ENCODE results near the gene OCIAD1.
"Not testable (repeated sequence)": the region's sequence is repeated elsewhere in the genome, so short reads cannot be mapped to it uniquely, and the experiment has no call there.

The OCIAD1 gene

DNA sequence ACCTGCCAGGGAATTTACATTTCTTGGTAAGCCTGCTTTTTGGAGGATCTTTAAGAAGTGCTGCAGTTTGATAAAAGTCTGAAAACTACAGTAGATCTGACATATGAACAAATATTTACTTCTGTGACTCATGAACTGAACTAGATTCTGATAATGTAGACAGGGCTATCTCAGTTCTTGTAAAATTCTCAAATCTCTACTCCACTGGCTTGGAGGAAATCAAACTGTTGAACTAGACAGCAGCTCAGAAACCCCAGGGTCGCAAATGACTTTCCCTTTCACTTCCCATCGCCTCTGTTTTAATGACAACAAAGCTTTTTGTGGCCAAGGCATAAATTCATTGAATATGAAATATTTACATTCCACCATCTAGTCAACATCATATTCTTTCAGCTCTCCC, 15.4 kb upstream of the OCIAD1 start:
- no peak for DNase-seq (ENCODE audit: low read depth, low spot score)
- no peak overlapping the region for H3K4me3 ChIP-seq (ENCODE audit: low read length)

DNA sequence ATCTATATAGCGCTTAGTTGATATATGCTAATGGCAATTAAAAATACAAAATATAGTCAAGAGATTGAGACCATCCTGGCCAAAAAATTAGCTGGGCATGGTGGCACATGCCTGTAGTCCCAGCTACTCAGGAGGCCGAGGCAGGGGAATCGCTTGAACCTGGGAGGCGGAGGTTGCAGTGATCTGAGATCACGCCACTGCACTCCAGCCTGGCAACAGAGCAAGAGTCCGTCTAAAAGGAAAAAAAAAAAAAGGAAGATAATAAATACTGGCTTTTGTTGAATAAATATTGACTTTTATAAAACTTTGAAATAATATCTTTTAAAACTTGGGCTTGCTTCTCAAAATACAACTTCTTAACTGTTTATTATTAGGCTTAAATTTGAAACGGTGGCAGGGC, 14.6 kb upstream of the OCIAD1 start:
- H3K4me3 ChIP-seq (ENCODE audit: low read length); DNase-seq (ENCODE audit: low read depth, low spot score): not testable (repeated sequence)

DNA sequence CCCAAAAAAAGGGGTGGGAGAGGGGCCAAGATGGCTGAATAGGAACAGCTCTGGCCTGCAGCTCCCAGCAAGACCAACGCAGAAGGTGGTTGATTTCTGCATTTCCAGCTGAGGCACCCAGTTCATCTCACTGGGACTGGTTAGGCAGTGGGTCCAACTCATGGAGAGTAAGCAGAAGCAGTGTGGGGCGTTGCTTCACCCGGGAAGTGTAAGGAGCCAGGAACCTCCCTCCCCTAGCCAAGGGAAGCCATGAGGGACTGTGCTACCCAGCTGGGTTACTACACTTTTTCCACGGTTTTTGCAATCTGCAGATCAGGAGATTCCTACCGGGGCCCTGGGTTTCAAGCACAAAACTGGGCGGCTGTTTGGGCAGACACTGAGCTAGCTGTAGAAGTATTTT, 13.9 kb upstream of the OCIAD1 start:
- no peak overlapping the region for H3K4me3 ChIP-seq (ENCODE audit: low read length)
- DNase-seq (ENCODE audit: low read depth, low spot score): no peak

DNA sequence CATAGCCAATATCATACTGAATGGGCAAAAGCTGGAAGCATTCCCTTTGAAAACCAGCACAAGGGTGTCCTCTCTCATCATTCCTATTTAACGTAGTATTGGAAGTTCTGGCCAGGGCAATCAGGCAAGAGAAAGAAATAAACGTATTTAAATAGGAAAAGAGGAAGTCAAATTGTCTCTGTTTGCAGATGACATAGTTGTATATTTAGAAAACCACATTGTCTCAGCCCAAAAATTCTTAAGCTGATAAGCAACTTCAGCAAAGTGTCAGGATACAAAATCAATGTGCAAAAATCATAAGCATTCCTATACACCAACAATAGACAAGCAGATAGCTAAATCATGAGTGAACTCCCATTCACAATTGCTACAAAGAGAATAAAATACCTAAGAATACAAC, 9.5 kb upstream of the OCIAD1 start:
- DNase-seq (ENCODE audit: low read depth, low spot score); H3K4me3 ChIP-seq (ENCODE audit: low read length): not testable (repeated sequence)

DNA sequence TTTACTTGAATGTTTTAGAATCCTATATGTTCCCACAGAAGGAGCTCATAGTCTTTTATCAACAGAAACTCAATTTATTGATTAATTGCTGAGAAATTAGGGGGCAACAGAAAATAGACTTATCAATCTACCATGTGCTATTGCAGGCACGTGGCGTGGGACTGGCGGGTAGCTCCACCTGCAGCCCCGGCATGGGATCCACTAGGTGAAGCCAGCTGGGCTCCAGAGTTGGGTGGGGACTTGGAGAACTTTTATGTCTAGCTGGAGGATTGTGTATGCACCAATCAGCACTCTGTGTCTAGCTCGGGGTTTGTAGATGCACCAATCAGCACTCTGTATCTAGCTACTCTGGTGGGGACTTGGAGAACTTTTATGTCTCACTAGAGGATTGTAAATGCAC, 3.3 kb upstream of the OCIAD1 start:
- DNase-seq (ENCODE audit: low read depth, low spot score): no peak
- H3K4me3 ChIP-seq (ENCODE audit: low read length): no peak overlapping the region

DNA sequence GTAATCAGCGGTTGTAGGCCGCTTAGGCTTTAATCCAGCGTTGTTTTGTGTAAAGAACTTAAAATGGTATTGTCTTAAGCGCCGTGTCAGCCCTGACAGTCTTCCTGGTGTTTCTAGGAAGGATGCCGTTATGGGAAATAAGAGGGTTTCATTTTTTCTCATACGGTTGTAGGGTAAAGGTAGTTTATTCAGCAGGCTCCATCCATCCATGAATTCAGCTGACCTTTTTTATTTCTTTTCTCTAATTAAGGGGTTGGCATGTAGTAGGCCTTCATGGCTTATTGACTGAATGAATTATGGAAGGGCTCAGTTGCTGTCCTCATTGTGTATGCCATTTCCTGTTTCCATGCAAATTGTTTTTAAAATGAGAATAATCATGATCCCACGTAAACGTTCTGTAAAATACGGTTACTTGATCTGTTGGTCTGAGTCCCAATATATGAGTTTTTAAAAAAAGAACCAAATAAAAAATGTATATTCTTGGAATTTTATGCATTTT, 693 bp downstream of the OCIAD1 start:
- H3K4me3 ChIP-seq (ENCODE audit: low read length): peak overlapping the region; percentile 100
- no peak for DNase-seq (ENCODE audit: low read depth, low spot score)

DNA sequence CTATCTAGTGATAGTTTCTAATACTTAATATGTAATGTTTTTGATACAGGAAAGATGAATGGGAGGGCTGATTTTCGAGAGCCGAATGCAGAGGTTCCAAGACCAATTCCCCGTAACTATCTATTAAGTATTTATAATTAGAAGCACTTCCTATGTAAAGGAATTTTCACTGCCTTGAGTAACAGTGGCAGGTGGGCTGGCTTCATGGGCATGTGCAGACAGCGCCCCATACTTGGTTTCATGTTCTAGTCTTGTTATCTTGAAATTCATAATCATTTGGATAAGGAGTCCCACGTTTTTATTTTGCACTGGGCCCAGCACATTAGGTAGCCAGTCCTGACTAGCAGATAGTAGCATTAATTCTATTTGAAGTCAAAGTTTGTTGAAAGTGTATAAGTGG, 1.7 kb downstream of the OCIAD1 start:
- peak overlapping the region; percentile 100 for H3K4me3 ChIP-seq (ENCODE audit: low read length)
- no peak for DNase-seq (ENCODE audit: low read depth, low spot score)

DNA sequence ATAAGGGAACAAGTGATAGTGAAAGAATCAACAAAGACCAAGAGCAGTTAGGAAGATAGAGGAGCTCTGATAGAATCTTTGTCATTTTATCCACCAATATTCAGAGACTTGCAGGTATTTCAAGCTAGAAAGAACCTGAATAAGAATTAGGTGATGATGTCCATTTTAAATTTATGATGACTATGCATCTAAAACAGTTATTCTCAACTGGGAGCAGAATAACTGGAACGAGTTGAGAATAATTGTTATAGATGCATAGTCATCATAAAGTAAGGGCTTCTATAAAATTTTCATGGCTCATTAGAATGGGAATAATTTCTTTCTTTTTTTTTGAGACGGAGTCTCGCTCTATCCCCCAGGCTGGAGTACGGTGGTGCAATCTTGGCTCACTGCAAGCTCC, 5.8 kb downstream of the OCIAD1 start:
- DNase-seq (ENCODE audit: low read depth, low spot score): no peak
- H3K4me3 ChIP-seq (ENCODE audit: low read length): no peak overlapping the region

DNA sequence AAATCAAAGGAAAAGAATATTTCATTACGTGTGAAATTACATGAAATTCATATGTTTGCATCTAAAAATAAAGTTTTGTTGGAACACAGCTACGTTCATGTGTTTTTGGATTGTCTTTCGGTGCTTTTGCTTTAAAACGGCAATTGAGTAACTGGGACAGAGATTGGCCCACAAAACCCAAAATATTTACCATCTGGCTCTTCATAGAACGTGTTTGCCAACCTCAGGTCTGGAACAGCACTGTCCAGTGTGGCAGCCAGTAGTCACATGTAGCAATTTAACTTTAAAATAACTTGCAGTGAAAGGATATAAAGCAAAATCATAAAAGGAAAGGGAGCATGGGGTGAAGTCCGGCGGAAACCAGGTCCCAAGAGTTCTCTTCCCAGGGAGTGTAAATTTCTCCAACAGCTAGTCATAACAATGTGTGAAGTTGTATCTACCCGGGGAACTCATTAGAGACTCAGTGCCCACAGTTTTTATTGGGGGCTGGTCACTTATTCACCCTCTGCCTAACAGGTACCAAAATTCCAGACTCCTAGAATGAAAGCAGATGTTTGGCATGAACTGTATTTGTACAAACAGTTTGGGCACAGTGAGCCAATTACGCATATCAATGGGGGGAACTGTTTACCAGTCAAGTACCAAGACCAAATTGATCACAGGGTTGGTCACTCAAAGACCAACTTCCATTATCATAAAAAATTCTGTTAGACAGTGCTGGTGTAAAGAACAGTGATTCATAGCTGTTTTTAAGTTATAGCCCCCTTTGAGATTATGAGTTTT, 10.3 kb downstream of the OCIAD1 start:
- H3K4me3 ChIP-seq (ENCODE audit: low read length): no peak overlapping the region
- DNase-seq (ENCODE audit: low read depth, low spot score): no peak

DNA sequence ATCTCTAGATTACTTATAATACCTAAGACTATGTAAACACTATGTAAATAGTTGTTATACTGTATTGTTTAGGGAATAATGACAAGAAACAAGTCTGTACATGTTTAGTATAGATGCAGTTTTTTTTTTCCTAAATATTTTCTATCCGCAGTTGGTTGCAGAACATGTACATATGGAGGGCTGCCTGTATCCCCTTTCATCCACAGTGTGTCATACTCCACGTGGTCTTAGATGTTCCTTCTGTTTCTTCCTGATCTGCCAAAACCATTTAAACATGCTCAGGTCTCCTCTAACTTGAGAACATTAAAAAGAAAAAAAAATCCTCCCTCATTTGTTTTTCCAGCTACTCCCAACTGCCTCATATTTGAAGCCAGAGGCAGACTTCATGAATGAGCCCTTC, 14.0 kb downstream of the OCIAD1 start:
- H3K4me3 ChIP-seq (ENCODE audit: low read length): no peak overlapping the region
- DNase-seq (ENCODE audit: low read depth, low spot score): no peak

DNA sequence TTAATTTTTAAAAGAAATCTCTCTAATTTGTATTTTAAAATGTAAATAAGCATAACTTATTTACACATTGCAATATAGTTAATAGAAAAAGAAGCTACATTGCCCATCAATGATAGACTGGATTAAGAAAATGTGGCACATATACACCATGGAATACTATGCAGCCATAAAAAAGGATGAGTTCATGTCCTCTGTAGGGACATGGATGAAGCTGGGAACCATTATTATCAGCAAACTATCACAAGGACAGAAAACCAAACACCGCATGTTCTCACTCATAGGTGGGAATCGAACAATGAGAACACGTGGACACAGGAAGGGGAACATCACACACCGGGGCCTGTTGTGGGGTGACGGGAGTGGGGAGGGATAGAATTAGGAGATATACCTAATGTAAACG, 17.9 kb downstream of the OCIAD1 start:
- not testable (repeated sequence) for DNase-seq (ENCODE audit: low read depth, low spot score); H3K4me3 ChIP-seq (ENCODE audit: low read length)

DNA sequence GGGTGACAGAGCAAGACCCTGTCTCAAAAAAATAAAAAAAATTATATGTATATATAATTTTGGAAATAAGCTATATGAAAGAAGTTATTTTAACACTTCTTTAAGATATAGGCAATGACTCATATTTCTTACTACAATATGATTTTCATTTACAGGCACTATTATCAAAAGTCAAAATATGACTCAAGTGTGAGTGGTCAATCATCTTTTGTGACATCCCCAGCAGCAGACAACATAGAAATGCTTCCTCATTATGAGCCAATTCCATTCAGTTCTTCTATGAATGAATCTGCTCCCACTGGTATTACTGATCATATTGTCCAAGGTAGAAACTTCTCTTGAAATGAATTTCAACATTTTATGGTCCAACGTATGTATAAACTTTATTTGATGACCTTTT, 20.8 kb downstream of the OCIAD1 start:
- H3K4me3 ChIP-seq (ENCODE audit: low read length): no peak overlapping the region
- no peak for DNase-seq (ENCODE audit: low read depth, low spot score)

DNA sequence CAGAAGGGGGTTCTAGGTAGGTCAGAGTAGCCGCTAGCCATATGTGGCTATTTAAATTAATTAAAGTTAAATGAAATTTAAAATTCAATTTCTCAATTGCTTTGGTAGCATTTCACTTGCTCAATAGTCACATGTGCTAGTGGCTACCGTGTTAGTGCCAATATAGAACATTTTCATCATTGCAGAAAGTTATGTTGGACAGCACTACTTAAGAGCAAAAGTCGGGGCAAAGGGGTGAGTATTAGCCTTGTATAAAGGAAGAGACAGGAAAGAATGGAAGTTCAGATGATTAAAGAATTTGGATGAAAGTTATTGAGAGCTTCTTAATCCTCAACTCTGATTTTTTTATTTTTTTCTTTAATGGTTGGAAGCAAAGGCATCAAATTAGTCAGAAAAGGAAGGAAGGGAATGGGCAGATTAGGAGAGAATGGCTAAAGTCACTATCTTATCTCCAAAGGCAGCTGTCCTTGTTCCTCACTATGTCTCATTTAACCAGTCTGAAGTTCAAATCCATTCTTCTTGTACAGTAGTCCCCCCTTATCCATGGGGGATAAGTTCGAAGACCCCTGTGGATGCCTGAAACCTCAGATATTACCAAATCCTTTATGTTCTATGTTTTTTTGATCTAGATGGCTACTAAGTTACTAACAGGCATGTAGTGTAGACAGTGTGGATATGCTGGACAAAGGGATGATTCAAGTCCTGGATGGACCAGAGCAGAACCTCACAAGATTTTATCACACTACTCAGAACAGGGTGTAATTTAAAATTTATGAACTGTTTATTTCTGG, 22.9 kb downstream of the OCIAD1 start:
- no peak for DNase-seq (ENCODE audit: low read depth, low spot score)
- H3K4me3 ChIP-seq (ENCODE audit: low read length): no peak overlapping the region

DNA sequence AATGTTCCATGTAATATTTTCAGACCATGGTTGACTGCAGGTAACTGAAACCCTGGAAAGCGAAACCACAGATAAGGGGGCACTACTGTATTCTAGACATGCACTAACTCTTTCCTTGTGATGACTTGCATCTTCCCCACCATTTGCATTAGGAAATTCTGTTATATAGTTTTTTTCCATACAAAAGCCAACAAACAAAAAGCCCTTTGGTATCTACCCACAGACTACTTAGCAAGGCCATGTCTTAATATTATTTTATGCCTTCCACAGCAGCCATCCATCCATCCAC, 23.5 kb downstream of the OCIAD1 start:
- DNase-seq (ENCODE audit: low read depth, low spot score): no peak
- no peak overlapping the region for H3K4me3 ChIP-seq (ENCODE audit: low read length)

DNA sequence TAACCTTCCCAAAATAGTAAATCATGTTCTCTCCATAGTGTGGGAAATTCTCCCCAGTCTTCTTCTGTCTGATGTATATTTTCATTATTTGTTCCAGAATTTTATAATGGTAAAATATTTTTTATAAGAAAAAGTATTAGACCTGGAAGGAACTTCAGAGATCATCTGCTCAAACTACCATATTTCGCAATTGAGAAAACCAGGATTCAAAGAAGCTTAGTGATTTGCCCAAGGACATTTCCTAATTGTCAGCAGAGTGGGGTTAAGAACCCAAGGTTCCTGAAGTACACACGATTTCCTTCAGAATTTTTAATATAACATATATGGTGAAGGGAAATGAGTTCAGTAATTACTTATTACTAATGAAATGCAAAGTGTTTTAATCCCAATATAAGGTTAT, 24.1 kb downstream of the OCIAD1 start:
- H3K4me3 ChIP-seq (ENCODE audit: low read length): no peak overlapping the region
- DNase-seq (ENCODE audit: low read depth, low spot score): no peak

DNA sequence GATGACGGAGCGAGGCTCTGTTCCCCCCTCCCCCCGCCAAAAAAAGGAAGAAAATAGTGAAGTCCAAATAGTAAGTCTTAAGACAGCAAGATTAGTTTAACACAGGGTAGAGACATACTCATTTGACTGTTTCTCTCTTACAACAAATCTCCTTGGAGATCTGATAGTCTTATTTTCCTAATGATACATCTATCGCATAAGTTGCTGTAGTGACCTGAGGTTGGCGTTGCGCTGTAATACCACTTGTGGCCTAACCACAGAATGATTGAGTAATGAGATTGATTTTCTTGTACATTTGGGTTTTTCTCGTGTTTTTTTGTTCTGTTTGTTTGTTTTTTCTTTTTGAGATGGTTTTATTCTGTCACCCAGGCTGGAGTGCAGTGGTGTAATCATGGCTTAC, 27.2 kb downstream of the OCIAD1 start:
- no peak for DNase-seq (ENCODE audit: low read depth, low spot score)
- no peak overlapping the region for H3K4me3 ChIP-seq (ENCODE audit: low read length)

DNA sequence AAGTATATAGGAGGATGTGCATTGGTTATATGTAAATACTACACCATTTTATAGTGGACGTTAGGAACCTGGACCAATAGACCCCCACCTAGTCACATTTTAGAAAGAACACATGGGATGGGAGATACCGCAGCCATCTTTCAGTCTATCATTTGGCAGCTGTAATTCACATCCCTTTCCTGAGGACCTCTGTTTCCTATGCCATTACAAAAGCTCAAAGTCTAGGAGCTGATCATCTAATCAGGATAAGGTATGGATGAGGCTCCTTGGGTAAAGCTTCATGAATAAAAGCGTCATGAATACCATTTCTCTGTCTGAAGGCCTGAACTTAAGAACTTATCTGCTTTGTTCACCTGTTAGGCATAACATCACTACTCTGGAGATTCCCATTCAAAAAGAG, 31.1 kb downstream of the OCIAD1 start:
- no peak for DNase-seq (ENCODE audit: low read depth, low spot score)
- H3K4me3 ChIP-seq (ENCODE audit: low read length): no peak overlapping the region

DNA sequence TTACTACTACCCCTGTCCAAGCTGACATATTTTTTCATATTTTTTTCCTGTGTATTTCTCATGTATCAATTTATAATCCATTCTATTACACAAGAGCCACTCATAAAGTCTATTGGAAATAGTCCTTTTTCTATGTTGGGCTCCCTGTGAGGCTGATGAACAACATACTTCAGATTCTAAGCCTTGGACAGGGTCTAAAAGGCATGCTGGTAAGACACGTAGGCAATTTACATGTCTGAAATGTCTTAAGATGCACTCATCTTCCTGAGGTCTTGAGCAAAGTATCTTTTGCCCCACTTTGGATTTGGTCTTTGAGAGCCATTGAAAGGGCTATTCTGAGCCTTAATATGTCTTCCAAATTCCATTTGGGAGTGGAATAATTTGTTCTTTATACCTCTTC, 31.8 kb downstream of the OCIAD1 start:
- no peak for DNase-seq (ENCODE audit: low read depth, low spot score)
- no peak overlapping the region for H3K4me3 ChIP-seq (ENCODE audit: low read length)

DNA sequence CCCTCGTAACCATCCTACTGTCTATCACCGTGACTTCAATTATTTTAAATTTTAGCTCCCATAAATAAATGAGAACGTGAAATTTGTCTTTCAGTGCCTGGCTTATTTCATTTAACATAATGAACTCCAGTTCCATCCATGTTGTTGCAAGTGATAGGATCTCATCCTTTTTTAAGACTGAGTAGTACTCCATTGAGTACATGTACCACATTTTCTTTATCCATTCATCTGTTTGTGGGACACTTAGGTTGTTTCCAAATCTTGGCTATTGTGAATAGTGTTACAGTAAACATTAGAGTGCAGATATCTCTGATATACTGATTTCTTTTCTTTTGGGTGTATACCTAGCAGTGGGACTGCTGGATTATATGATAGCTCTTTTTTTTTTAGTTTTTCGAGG, 32.8 kb downstream of the OCIAD1 start:
- H3K4me3 ChIP-seq (ENCODE audit: low read length): no peak overlapping the region

DNA sequence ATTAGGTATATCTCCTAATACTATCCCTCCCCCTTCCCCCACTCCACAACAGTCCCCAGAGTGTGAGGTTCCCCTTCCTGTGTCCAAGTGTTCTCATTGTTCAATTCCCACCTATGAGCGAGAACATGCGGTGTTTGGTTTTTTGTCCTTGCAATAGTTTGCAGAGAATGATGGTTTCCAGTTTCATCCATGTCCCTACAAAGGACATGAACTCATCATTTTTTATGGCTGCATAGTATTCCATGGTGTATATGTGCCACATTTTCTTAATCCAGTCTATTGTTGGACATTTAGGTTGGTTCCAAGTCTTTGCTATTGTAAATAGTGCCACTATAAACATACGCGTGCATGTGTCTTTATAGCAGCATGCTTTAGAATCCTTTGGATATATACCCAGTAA, 33.8 kb downstream of the OCIAD1 start:
- H3K4me3 ChIP-seq (ENCODE audit: low read length); DNase-seq (ENCODE audit: low read depth, low spot score): not testable (repeated sequence)

More for the DNA sequence above, 32.8 kb downstream of the OCIAD1 start:
- DNase-seq (ENCODE audit: low read depth, low spot score): no peak

Measured in Jurkat, Clone E6-1 (cell line).